Spinal cord (tissue), 10 donors: Measurements from ENCODE around the gene KRTAP10-3. TPM values are rescaled to one million over a fixed set of nuclear protein-coding genes. Genes with fewer than 3 reads are reported as not detected.
"Not testable (repeated sequence)": the region's sequence is repeated elsewhere in the genome, so short reads cannot be mapped to it uniquely, and the experiment has no call there.

ENCODE experiments used
- DNase-seq, 6 donors: peaks; one replicate each; pipeline versions ENCODE4 v3.0.0 to v3.0.0-alpha.2; 2013 to 2015; ENCODE audit warnings: low spot score in 6 of 6, low read depth in 4 of 6
- H3K27ac ChIP-seq: one replicate; pipeline ENCODE4 v1.5.1; 2013; ENCODE audit warnings: low read depth, low read length, control low read depth
- H3K27me3 ChIP-seq: one replicate; pipeline ENCODE4 v1.6.1; 2013; ENCODE audit warnings: low read length; ENCODE audit not compliant: control insufficient read depth, insufficient read depth
- H3K36me3 ChIP-seq: one replicate; pipeline ENCODE4 v1.6.1; 2013; ENCODE audit warnings: low read length; ENCODE audit not compliant: control insufficient read depth, insufficient read depth
- H3K4me1 ChIP-seq: one replicate; pipeline ENCODE4 v1.6.1; 2013; ENCODE audit warnings: low read length; ENCODE audit not compliant: control insufficient read depth, insufficient read depth
- H3K4me3 ChIP-seq: one replicate; pipeline ENCODE4 v1.5.1; 2013; ENCODE audit warnings: low read depth, low read length, control low read depth
- H3K9me3 ChIP-seq: one replicate; pipeline ENCODE4 v1.6.1; 2013; ENCODE audit warnings: low read length; ENCODE audit not compliant: control insufficient read depth, insufficient read depth
- WGBS: methylation state at CpG from one replicate; pipeline ENCODE4 v1.1.5; 2013; ENCODE audit warnings: missing lambda C conversion rate; ENCODE audit not compliant: insufficient coverage; 5-methylcytosine and 5-hydroxymethylcytosine counted together
- polyA plus RNA-seq, 2 donors: library from polyadenylated mRNA; unstranded; fragments of 120-200 nt; gene quantifications; one replicate each; pipeline ENCODE4 v1.2.1, GENCODE V29; 2013; ENCODE audit not compliant: insufficient read length in 2 of 2
- total RNA-seq, 2 donors: library from RNA; depleted of rRNA in 1 of 2; stranded (reverse); fragments of 120-200 nt in 1 of 2; fragments of >200 nt in 1 of 2; gene quantifications; one replicate each; pipeline versions ENCODE4 v1.2.3 to v1.2.4, GENCODE V29; 2013 to 2014
- donor health status: healthy.

The KRTAP10-3 gene
- total and polyA plus RNA-seq, 4 donors = not detected

GRCh38 chr21:44599264-44600029, 40.9 kb upstream of the KRTAP10-3 start:
- no peak overlapping the region for H3K27ac ChIP-seq
- H3K27me3 ChIP-seq = no peaks in the 10 kb centered on the region
- H3K9me3 ChIP-seq = no peaks in the 10 kb centered on the region
- 93% methylated on average over 7 of the region's 8 CpGs for WGBS
- no peak overlapping the region for H3K4me3 ChIP-seq
- no peaks in the 10 kb centered on the region for H3K4me1 ChIP-seq
- no peak for DNase-seq
- H3K36me3 ChIP-seq = no peaks in the 10 kb centered on the region

- WGBS = 64% methylated on average over 6 of the region's 11 CpGs
- DNase-seq = no peak
- Histone ChIP-seq H3K36me3 (no peaks in the 10 kb centered on the region), H3K4me1 (peaks cover 2% of the 10 kb centered on the region), H3K27me3 (no peaks in the 10 kb centered on the region), H3K4me3 (no peak overlapping the region), H3K9me3 (no peaks in the 10 kb centered on the region), H3K27ac (no peak overlapping the region)
Observed at GRCh38 chr21:44598061-44598460, 39.5 kb upstream of the KRTAP10-3 start.

- H3K4me3 ChIP-seq = no peak overlapping the region
- no peak for DNase-seq
- WGBS = 59% methylated on average over 5 of the region's 9 CpGs
- H3K9me3 ChIP-seq = no peaks in the 10 kb centered on the region
- H3K27ac ChIP-seq = no peak overlapping the region
- peaks cover 6% of the 10 kb centered on the region for H3K4me1 ChIP-seq
- no peaks in the 10 kb centered on the region for H3K27me3 ChIP-seq
- H3K36me3 ChIP-seq = no peaks in the 10 kb centered on the region
Observed at GRCh38 chr21:44596068-44596725, 37.6 kb upstream of the KRTAP10-3 start.

- no peak for DNase-seq
- Histone ChIP-seq H3K27me3 (no peaks in the 10 kb centered on the region), H3K27ac (no peak overlapping the region), H3K4me1 (peaks cover 6% of the 10 kb centered on the region), H3K4me3 (no peak overlapping the region), H3K36me3 (no peaks in the 10 kb centered on the region), H3K9me3 (no peaks in the 10 kb centered on the region)
- 100% methylated on average over 1 of the region's 6 CpGs for WGBS
Observed at GRCh38 chr21:44595524-44595923, 36.9 kb upstream of the KRTAP10-3 start.

- Histone ChIP-seq H3K4me3 (no peak overlapping the region), H3K4me1 (peaks cover 6% of the 10 kb centered on the region), H3K9me3 (no peaks in the 10 kb centered on the region), H3K27ac (no peak overlapping the region), H3K27me3 (no peaks in the 10 kb centered on the region), H3K36me3 (no peaks in the 10 kb centered on the region)
- 90% methylated on average over 7 of the region's 12 CpGs for WGBS
- DNase-seq = no peak
Observed at GRCh38 chr21:44594406-44594916, 35.9 kb upstream of the KRTAP10-3 start.

GRCh38 chr21:44593598-44594405, 35.2 kb upstream of the KRTAP10-3 start:
- Histone ChIP-seq H3K27me3 (no peaks in the 10 kb centered on the region), H3K4me3 (no peak overlapping the region), H3K4me1 (peaks cover 6% of the 10 kb centered on the region), H3K36me3 (no peaks in the 10 kb centered on the region), H3K9me3 (no peaks in the 10 kb centered on the region), H3K27ac (no peak overlapping the region)
- WGBS = 51% methylated on average over 18 of the region's 20 CpGs
- DNase-seq = no peak

- DNase-seq = no peak
- H3K4me1 ChIP-seq = peaks cover 6% of the 10 kb centered on the region
- H3K27me3 ChIP-seq = no peaks in the 10 kb centered on the region
- no peak within 1 kb of the TSS for H3K4me3 ChIP-seq
- 66% methylated on average over 29 of the region's 33 CpGs for WGBS
- H3K27ac ChIP-seq = no peak within 1 kb of the TSS
- H3K36me3 ChIP-seq = no peaks in the 10 kb centered on the region
- H3K9me3 ChIP-seq = no peaks in the 10 kb centered on the region
Observed at GRCh38 chr21:44592446-44593311, 34.1 kb upstream of the KRTAP10-3 start, which contains the start of gene KRTAP10-6. Gene KRTAP10-6 (minus strand): TSS chr21:44592505. CDS start chr21:44592484, 21 bp downstream.

- DNase-seq, H3K36me3 ChIP-seq, H3K27ac ChIP-seq, H3K4me3 ChIP-seq, H3K4me1 ChIP-seq, H3K9me3 ChIP-seq, H3K27me3 ChIP-seq: not testable (repeated sequence)
- WGBS = no CpG with 5 or more reads among the region's 4 CpGs
Observed at GRCh38 chr21:44591801-44592130, 33.2 kb upstream of the KRTAP10-3 start.
